ENCODE measurements around the gene PSMD14.
"Not testable (repeated sequence)": the region's sequence is repeated elsewhere in the genome, so short reads cannot be mapped to it uniquely, and the experiment has no call there.

DNA sequence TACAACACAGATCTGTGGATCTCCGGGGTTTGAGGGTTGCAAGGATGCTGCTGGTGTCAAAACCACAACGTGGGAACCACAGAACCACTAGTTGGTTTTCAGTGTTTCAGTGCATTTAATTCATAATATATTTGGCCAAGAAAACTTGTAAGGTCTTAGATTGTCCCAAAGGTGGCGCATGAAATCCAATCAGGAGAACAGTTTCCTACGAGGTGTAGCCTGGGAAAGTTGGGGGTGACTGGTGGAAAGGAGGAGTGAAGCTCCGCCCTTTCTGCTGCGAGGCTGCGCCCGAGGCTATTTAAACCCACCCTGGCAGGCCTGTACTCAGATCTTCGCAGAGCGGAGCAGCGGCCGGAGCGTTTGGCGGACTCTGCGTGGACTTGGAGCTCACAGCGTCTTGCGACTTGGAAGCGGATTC lies 27.3 kb upstream of the PSMD14 start:
- TF ChIP-seq, protein P1, sequence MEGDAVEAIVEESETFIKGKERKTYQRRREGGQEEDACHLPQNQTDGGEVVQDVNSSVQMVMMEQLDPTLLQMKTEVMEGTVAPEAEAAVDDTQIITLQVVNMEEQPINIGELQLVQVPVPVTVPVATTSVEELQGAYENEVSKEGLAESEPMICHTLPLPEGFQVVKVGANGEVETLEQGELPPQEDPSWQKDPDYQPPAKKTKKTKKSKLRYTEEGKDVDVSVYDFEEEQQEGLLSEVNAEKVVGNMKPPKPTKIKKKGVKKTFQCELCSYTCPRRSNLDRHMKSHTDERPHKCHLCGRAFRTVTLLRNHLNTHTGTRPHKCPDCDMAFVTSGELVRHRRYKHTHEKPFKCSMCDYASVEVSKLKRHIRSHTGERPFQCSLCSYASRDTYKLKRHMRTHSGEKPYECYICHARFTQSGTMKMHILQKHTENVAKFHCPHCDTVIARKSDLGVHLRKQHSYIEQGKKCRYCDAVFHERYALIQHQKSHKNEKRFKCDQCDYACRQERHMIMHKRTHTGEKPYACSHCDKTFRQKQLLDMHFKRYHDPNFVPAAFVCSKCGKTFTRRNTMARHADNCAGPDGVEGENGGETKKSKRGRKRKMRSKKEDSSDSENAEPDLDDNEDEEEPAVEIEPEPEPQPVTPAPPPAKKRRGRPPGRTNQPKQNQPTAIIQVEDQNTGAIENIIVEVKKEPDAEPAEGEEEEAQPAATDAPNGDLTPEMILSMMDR (IDR thresholded peaks at IDR 0.05; ENCODE audit: poor library complexity, severe bottlenecking), result not testable (repeated sequence)
- not testable (repeated sequence) for TF ChIP-seq RAD21 (conservative IDR thresholded peaks at IDR 0.05); EP300 (conservative IDR thresholded peaks at IDR 0.05; ENCODE audit: poor library complexity, severe bottlenecking); POLR2AphosphoS5 (IDR thresholded peaks at IDR 0.05); MXI1 (conservative IDR thresholded peaks at IDR 0.05; ENCODE audit: poor library complexity, severe bottlenecking); EZH2 (IDR thresholded peaks at IDR 0.05; ENCODE audit: borderline replicate concordance, insufficient read depth, low read length, poor library complexity, severe bottlenecking); TAF1 (IDR thresholded peaks at IDR 0.05; ENCODE audit: low read depth); SMC3 (conservative IDR thresholded peaks at IDR 0.05; ENCODE audit: poor library complexity)
- TF ChIP-seq, protein P2, sequence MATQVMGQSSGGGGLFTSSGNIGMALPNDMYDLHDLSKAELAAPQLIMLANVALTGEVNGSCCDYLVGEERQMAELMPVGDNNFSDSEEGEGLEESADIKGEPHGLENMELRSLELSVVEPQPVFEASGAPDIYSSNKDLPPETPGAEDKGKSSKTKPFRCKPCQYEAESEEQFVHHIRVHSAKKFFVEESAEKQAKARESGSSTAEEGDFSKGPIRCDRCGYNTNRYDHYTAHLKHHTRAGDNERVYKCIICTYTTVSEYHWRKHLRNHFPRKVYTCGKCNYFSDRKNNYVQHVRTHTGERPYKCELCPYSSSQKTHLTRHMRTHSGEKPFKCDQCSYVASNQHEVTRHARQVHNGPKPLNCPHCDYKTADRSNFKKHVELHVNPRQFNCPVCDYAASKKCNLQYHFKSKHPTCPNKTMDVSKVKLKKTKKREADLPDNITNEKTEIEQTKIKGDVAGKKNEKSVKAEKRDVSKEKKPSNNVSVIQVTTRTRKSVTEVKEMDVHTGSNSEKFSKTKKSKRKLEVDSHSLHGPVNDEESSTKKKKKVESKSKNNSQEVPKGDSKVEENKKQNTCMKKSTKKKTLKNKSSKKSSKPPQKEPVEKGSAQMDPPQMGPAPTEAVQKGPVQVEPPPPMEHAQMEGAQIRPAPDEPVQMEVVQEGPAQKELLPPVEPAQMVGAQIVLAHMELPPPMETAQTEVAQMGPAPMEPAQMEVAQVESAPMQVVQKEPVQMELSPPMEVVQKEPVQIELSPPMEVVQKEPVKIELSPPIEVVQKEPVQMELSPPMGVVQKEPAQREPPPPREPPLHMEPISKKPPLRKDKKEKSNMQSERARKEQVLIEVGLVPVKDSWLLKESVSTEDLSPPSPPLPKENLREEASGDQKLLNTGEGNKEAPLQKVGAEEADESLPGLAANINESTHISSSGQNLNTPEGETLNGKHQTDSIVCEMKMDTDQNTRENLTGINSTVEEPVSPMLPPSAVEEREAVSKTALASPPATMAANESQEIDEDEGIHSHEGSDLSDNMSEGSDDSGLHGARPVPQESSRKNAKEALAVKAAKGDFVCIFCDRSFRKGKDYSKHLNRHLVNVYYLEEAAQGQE (IDR thresholded peaks at IDR 0.05; ENCODE audit: borderline replicate concordance), result not testable (repeated sequence)

Measured in neural cell (in vitro differentiated cells).